ENCODE data around the gene ALPL. TPM values are rescaled to one million over a fixed set of nuclear protein-coding genes. Genes with fewer than 3 reads are reported as not detected.

Gene ALPL
- total and polyA plus RNA-seq, 12 donors, result 21.9 to 752 (median 70.6) TPM

DNA sequence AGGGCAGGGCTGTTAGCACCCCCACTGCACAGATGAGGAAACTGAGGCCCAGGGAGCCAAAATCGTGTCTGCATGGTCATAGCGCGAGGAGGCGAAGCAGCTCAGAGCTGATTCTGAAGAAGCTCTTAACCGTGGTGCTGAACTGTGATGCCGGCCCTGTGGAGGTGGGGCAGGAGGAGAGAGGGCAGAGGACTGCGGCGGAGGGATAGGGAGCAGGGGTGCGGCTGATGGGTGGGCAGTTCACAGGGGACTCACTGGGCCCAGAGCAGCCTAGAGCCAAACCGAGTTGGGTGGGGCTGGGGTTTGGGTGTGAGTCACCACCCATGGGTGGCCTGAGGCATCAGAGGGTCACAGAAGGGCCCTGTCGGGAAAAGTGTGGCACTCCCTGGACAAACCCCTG, 85.3 kb downstream of the ALPL start:
- Histone ChIP-seq H3K9me3 (replicated peaks in 1 of 3) (no peaks in the 10 kb centered on the region), H3K27me3 (no peaks in the 10 kb centered on the region), H3K27ac (peak overlapping the region in 1 of 5 donors; percentile 20), H3K4me1 (replicated peaks in 1 of 2) (peaks cover 0 to 14% of the 10 kb centered on the region in 2 donors), H3K36me3 (replicated peaks in 1 of 2) (no peaks in the 10 kb centered on the region), H3K4me3 (no peak overlapping the region)
- intact Hi-C loops (cut with DNase I), result no loop called here
- TF ChIP-seq, protein P1, sequence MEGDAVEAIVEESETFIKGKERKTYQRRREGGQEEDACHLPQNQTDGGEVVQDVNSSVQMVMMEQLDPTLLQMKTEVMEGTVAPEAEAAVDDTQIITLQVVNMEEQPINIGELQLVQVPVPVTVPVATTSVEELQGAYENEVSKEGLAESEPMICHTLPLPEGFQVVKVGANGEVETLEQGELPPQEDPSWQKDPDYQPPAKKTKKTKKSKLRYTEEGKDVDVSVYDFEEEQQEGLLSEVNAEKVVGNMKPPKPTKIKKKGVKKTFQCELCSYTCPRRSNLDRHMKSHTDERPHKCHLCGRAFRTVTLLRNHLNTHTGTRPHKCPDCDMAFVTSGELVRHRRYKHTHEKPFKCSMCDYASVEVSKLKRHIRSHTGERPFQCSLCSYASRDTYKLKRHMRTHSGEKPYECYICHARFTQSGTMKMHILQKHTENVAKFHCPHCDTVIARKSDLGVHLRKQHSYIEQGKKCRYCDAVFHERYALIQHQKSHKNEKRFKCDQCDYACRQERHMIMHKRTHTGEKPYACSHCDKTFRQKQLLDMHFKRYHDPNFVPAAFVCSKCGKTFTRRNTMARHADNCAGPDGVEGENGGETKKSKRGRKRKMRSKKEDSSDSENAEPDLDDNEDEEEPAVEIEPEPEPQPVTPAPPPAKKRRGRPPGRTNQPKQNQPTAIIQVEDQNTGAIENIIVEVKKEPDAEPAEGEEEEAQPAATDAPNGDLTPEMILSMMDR (IDR thresholded peaks at IDR 0.05), result no peak
- TF ChIP-seq POLR2A (IDR thresholded peaks at IDR 0.05), result no peak
- 70 to 73% (median 71%) methylated on average over 9 to 10 of the region's 11 CpGs for WGBS, 4 donors
- DNase-seq, result no peak

DNA sequence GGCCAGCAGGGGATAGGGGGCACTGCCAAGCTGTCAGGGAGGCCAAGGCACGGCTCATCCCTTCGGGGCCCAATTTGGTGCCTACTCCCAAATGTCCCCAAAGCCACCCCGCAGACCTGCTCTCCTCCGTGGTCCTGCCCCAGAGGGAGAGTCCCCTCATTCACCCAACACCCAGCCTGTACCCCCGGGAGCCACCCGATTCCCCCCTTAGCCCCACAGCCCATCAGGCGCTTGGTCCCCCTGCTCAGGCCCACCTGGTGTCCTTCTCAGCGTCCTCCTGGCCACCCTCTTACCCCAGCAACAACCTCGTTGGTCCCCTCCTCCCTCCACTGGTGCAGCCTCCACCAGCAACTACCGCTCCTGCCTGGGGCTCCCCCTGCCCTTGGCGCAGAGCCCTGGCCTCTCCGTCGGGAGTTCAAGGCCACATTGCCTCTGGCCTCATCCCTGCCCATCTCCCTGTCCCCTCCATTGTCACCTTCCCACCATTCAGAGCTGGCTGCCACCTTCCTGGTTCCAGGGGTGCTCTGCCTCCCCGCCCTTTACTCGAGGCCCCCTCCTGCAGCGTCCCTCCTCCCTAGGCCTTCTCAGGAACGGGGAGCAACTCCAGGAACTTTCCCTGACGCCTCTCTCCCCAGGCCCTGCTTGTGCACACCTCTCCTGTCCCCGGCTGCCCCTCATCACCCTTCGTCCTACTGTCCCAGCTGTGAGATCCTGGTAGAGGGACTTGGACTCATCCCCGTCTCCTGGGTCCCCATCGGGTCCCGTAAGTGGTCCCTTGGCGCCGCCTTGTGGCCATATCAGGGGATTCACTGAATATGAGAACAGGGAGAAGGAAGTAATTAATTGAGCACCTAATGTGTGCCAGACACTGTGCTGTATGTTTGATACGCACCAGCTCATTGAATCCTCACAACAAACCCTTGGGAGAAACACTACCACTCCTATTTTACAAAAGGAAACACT, 86.0 kb downstream of the ALPL start:
- H3K4me1 ChIP-seq (replicated peaks in 1 of 2), result peaks cover 0 to 14% of the 10 kb centered on the region in 2 donors
- H3K27me3 ChIP-seq, result no peaks in the 10 kb centered on the region
- WGBS, 4 donors, result 44 to 52% (median 48%) methylated on average over 23 to 26 of the region's 26 CpGs
- no peak overlapping the region for H3K4me3 ChIP-seq
- peak overlapping the region in 1 of 5 donors; percentile 20 for H3K27ac ChIP-seq
- intact Hi-C loops (cut with DNase I), result no loop called here
- DNase-seq, result peak; percentile 76 to 92 (median 87)
- no peaks in the 10 kb centered on the region for H3K9me3 ChIP-seq (replicated peaks in 1 of 3)
- no peaks in the 10 kb centered on the region for H3K36me3 ChIP-seq (replicated peaks in 1 of 2)
- no peak for TF ChIP-seq POLR2A (IDR thresholded peaks at IDR 0.05)
- TF ChIP-seq, protein P1 (IDR thresholded peaks at IDR 0.05), result peak; percentile 52 to 87 (median 85)

DNA sequence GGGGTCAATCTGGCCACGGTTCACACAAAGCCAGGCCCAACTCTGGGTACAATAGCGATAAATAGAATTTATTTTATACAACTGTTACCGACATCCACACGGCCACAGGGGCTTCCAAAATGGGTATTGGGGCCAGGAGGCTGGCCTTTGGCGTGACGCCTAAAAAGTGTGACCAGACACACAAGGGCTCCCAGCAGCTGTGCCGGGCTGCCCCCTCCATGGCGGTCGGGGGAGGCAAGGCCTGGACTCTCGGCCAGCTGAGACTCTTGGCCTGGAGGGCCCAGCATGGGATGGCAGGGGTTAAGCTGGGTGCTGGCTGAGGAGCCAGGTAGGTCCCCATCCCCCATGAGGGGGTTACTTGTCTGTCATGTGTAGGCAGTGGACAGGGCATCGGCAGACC, 87.0 kb downstream of the ALPL start:
- H3K4me1 ChIP-seq (replicated peaks in 1 of 2), result peaks cover 0 to 7% of the 10 kb centered on the region in 2 donors
- H3K4me3 ChIP-seq, result no peak overlapping the region
- no peak for TF ChIP-seq POLR2A (IDR thresholded peaks at IDR 0.05)
- TF ChIP-seq, protein P1 (IDR thresholded peaks at IDR 0.05), result no peak
- no peaks in the 10 kb centered on the region for H3K27me3 ChIP-seq
- intact Hi-C loops (cut with DNase I), result no loop called here
- H3K9me3 ChIP-seq (replicated peaks in 1 of 3), result no peaks in the 10 kb centered on the region
- WGBS, 4 donors, result 70 to 84% (median 77%) methylated on average over 9 to 11 of the region's 11 CpGs
- DNase-seq, result no peak
- H3K36me3 ChIP-seq (replicated peaks in 1 of 2), result no peaks in the 10 kb centered on the region
- H3K27ac ChIP-seq, result no peak overlapping the region

DNA sequence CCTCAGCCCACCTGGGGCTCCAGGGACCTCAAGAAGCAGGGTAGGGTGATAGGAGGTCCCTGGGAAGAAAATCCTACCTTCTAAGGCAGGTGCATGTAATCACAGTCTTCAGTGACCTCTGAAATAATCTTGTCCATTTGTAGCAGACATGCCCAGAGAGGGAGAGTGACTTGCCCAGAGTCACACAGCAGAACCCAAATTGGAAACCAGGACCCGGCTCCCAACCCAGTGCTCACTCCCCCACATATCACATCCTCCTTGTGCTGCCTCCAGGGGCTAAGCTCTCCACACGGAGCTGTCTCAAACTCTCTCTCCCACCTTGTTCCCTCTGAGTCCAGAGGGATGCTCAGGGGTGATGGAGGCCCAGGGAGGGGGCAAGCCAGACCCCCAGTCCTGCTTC, 87.4 kb downstream of the ALPL start:
- Histone ChIP-seq H3K9me3 (replicated peaks in 1 of 3) (no peaks in the 10 kb centered on the region), H3K4me1 (replicated peaks in 1 of 2) (peaks cover 0 to 7% of the 10 kb centered on the region in 2 donors), H3K36me3 (replicated peaks in 1 of 2) (no peaks in the 10 kb centered on the region), H3K4me3 (no peak overlapping the region), H3K27ac (no peak overlapping the region), H3K27me3 (no peaks in the 10 kb centered on the region)
- 71 to 100% (median 86%) methylated on average over 1 to 2 of the region's 2 CpGs for WGBS, 4 donors
- intact Hi-C loops (cut with DNase I), result no loop called here
- no peak for DNase-seq
- no peak for TF ChIP-seq POLR2A (IDR thresholded peaks at IDR 0.05)
- TF ChIP-seq, protein P1 (IDR thresholded peaks at IDR 0.05), result no peak
